Panc1 (cell line): Measurements from ENCODE around the gene KIF23. TPM values are rescaled to one million over a fixed set of nuclear protein-coding genes. Genes with fewer than 3 reads are reported as not detected.

ENCODE experiments used
- ATAC-seq: fragments of 200-7000 bp; cut with Tn5 transposase; 2 replicates; pipeline ENCODE4 v1.9.1; 2020; ENCODE audit warnings: mild to moderate bottlenecking, moderate library complexity
- BruUV-seq: library from RNA; stranded (reverse); fragments of 400-500 nt; replicated peaks from 2 replicates; lab custom pipeline; 2021; lab: Mats Ljungman, UMichigan
- CTCF ChIA-PET: fragments of 300-600 bp; sonication (Branson Sonifier 250); formaldehyde crosslinking; loops from one replicate; lab custom pipeline; 2022; ENCODE audit warnings: antibody characterized with exemption; lab: Charles Lee
- POLR2A ChIA-PET: fragments of 300-600 bp; sonication (Branson Sonifier 250); formaldehyde crosslinking; loops from one replicate; lab custom pipeline; 2022; ENCODE audit warnings: antibody characterized with exemption; lab: Charles Lee
- DNase-seq: peaks from one replicate; pipeline ENCODE4 v3.0.0-alpha.2; 2010; ENCODE audit warnings: low read depth, low spot score
- H3K27ac ChIP-seq: 2 replicates; pipeline ENCODE4 v1.5.1; 2011; ENCODE audit warnings: mild to moderate bottlenecking, low read length, inconsistent platforms
- H3K27me3 ChIP-seq: fragments of 200-500 bp; sonication (Bioruptor generic); 2 replicates; pipeline ENCODE4 v1.6.0; 2014; ENCODE audit warnings: low read length, inconsistent platforms; ENCODE audit not compliant: control insufficient read depth, insufficient read depth
- H3K36me3 ChIP-seq: fragments of 200-500 bp; sonication (Bioruptor generic); 2 replicates; pipeline ENCODE4 v1.5.1; 2014; ENCODE audit warnings: inconsistent platforms, mild to moderate bottlenecking, low read length, moderate library complexity; ENCODE audit not compliant: control insufficient read depth, insufficient read depth
- H3K4me1 ChIP-seq: 2 replicates; pipeline ENCODE4 v1.5.1; 2011; ENCODE audit warnings: inconsistent platforms, mild to moderate bottlenecking, low read length, moderate library complexity; ENCODE audit not compliant: control insufficient read depth, insufficient read depth
- H3K4me3 ChIP-seq, 2 experiments: 2 replicates each; pipeline ENCODE4 v1.5.1; 2011 to 2012; ENCODE audit warnings: low read depth in 2 of 2, low read length in 2 of 2, mild to moderate bottlenecking in 2 of 2, inconsistent platforms in 1 of 2, moderate library complexity in 1 of 2
- H3K9me3 ChIP-seq: fragments of 200-500 bp; sonication (Bioruptor generic); 2 replicates; pipeline ENCODE4 v1.5.1; 2014; ENCODE audit warnings: low read depth, mild to moderate bottlenecking, inconsistent platforms, low read length, moderate library complexity; ENCODE audit not compliant: control insufficient read depth, insufficient read depth
- CTCF ChIP-seq: fragments of 450-650 bp; IDR thresholded peaks from 2 replicates; pipeline ENCODE4 v1.5.1; 2017; ENCODE audit warnings: mild to moderate bottlenecking
- POLR2AphosphoS5 ChIP-seq: IDR thresholded peaks from 2 replicates; pipeline ENCODE4 v1.6.1; 2012; ENCODE audit warnings: mild to moderate bottlenecking, low read depth, low read length, moderate library complexity
- SIN3A ChIP-seq: IDR thresholded peaks from 2 replicates; pipeline ENCODE4 v1.6.1; 2012; ENCODE audit warnings: low read depth, mild to moderate bottlenecking, low read length, moderate library complexity, borderline replicate concordance; ENCODE audit not compliant: insufficient read depth
- TCF7L2 ChIP-seq: IDR thresholded peaks from 2 replicates; pipeline ENCODE4 v1.6.1; 2011; ENCODE audit warnings: mild to moderate bottlenecking, low read depth, low read length, inconsistent platforms
- in situ Hi-C: cut with HindIII; loops from 2 replicates; pipeline ENCODE4 v1.10.0; 2016; ENCODE audit warnings: low sequenced_read_pairs, low pct_unique_long_range_greater_than_20kb
- intact Hi-C: fragments of 100-400 bp; cut with micrococcal nuclease; formaldehyde crosslinking; loops from one replicate; pipeline ENCODE4 v1.10.0; 2022; ENCODE audit not compliant: unreplicated experiment
- total RNA-seq: library from RNA; stranded (reverse); gene quantifications from one replicate; pipeline ENCODE4 v1.2.1, GENCODE V29; 2021; ENCODE audit not compliant: unreplicated experiment
- TF ChIP-seq, protein P1 (sequence below), 2 experiments: IDR thresholded peaks; 2 replicates each; pipeline ENCODE4 v1.6.1; 2011 to 2012; ENCODE audit warnings: low read depth in 2 of 2, control low read depth in 1 of 2, low read length in 1 of 2, mild to moderate bottlenecking in 1 of 2, moderate library complexity in 1 of 2; ENCODE audit not compliant: insufficient read depth in 1 of 2

KIF23 gene
- total RNA-seq, 1 experiment from 2014 or later: 82.5 TPM

GRCh38 chr15:69479081-69479480, 64.9 kb downstream of the KIF23 start:
- Histone ChIP-seq H3K9me3 (no peaks in the 10 kb centered on the region), H3K27me3 (no peaks in the 10 kb centered on the region), H3K4me3 (no peak overlapping the region), H3K27ac (peak overlapping the region; percentile 30; the same call in 1 of the 2 replicates), H3K36me3 (no peaks in the 10 kb centered on the region), H3K4me1 (peaks cover 5% of the 10 kb centered on the region; the same call in 1 of the 2 replicates)
- BruUV-seq: no TSS peak
- TF ChIP-seq CTCF (no peak), SIN3A (no peak), TCF7L2 (no peak), POLR2AphosphoS5 (no peak)
- TF ChIP-seq, protein P1, sequence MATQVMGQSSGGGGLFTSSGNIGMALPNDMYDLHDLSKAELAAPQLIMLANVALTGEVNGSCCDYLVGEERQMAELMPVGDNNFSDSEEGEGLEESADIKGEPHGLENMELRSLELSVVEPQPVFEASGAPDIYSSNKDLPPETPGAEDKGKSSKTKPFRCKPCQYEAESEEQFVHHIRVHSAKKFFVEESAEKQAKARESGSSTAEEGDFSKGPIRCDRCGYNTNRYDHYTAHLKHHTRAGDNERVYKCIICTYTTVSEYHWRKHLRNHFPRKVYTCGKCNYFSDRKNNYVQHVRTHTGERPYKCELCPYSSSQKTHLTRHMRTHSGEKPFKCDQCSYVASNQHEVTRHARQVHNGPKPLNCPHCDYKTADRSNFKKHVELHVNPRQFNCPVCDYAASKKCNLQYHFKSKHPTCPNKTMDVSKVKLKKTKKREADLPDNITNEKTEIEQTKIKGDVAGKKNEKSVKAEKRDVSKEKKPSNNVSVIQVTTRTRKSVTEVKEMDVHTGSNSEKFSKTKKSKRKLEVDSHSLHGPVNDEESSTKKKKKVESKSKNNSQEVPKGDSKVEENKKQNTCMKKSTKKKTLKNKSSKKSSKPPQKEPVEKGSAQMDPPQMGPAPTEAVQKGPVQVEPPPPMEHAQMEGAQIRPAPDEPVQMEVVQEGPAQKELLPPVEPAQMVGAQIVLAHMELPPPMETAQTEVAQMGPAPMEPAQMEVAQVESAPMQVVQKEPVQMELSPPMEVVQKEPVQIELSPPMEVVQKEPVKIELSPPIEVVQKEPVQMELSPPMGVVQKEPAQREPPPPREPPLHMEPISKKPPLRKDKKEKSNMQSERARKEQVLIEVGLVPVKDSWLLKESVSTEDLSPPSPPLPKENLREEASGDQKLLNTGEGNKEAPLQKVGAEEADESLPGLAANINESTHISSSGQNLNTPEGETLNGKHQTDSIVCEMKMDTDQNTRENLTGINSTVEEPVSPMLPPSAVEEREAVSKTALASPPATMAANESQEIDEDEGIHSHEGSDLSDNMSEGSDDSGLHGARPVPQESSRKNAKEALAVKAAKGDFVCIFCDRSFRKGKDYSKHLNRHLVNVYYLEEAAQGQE (IDR thresholded peaks at IDR 0.05; ENCODE audit: insufficient read depth in 1 of 2, low read depth in 2 of 2, low read length in 1 of 2): no peak
- in situ Hi-C loops: no loop called here
- CTCF ChIA-PET: interaction anchor here (1.3 kb wide), 1 partner anchor 24 kb away, joined by 3 read pairs; no protein-coding TSS in a partner anchor
- POLR2A ChIA-PET: no interaction called here
- ATAC-seq (no peak), DNase-seq (no peak)
- intact Hi-C loops: loop anchor here (5.0 kb wide), 2 partner anchors 613 to 1008 kb away; no protein-coding TSS in a partner anchor

DNA sequence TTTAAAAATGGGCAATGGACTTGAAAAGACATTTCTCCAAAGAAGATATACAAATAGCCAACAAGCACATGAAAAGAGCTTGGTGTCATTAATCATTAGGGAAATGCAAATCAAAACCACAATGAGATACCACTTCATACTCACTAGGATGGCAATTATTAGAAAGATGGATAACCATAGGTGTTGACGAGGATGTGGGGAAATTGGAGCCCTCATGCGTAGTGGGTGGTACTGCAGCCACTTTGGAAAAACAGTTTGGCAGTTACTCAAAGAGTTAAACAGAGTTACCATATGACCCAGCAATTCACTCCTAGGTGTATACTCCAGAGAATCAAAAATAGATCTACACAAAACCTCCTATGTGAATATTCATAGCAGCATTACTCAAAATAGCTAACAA, 65.8 kb downstream of the KIF23 start:
- DNase-seq: no peak
- Histone ChIP-seq H3K4me3 (no peak overlapping the region), H3K4me1 (peaks cover 6% of the 10 kb centered on the region; the same call in 1 of the 2 replicates), H3K27me3 (no peaks in the 10 kb centered on the region), H3K27ac (no peak overlapping the region), H3K36me3 (no peaks in the 10 kb centered on the region), H3K9me3 (no peaks in the 10 kb centered on the region)
- CTCF ChIA-PET: no interaction called here
- no TSS peak for BruUV-seq
- no peak for TF ChIP-seq CTCF
- TF ChIP-seq, protein P1 (IDR thresholded peaks at IDR 0.05; ENCODE audit: insufficient read depth in 1 of 2, low read depth in 2 of 2, low read length in 1 of 2): no peak
- POLR2A ChIA-PET: no interaction called here
- intact Hi-C loops: loop anchor here (5.0 kb wide), 2 partner anchors 612 to 1007 kb away; no protein-coding TSS in a partner anchor
- ATAC-seq: no peak
- in situ Hi-C loops: no loop called here
